ENCODE results near the gene JAG2.

JAG2 gene

GRCh38 chr14:105180592-105181548, 12.3 kb upstream of the JAG2 start, which contains the start of gene NUDT14:
Gene NUDT14 (minus strand): TSS chr14:105181312. CDS start chr14:105181209, 103 bp downstream.
- H3K9me3 ChIP-seq (ENCODE audit: control insufficient read depth in 1 of 2, low read length in 2 of 2): no peaks in the 10 kb centered on the region
- H3K27me3 ChIP-seq (ENCODE audit: low read depth, low read length): no peaks in the 10 kb centered on the region
- H3K4me3 ChIP-seq (ENCODE audit: low read depth in 1 of 2, low read length in 2 of 2): peak within 1 kb of the TSS; percentile 44 to 51
- H3K36me3 ChIP-seq (ENCODE audit: control insufficient read depth in 1 of 2, insufficient read depth in 2 of 2, low read length in 2 of 2): no peaks in the 10 kb centered on the region
- H3K27ac ChIP-seq (ENCODE audit: low read length): no peak within 1 kb of the TSS
- peaks cover 0 to 13% of the 10 kb centered on the region in 2 donors for H3K4me1 ChIP-seq (ENCODE audit: control insufficient read depth in 1 of 2, insufficient read depth in 2 of 2, low read length in 2 of 2)

GRCh38 chr14:105179191-105179590, 10.6 kb upstream of the JAG2 start:
- H3K27me3 ChIP-seq (ENCODE audit: low read depth, low read length): no peaks in the 10 kb centered on the region
- no peak overlapping the region for H3K4me3 ChIP-seq (ENCODE audit: low read depth in 1 of 2, low read length in 2 of 2)
- peaks cover 0 to 13% of the 10 kb centered on the region in 2 donors for H3K4me1 ChIP-seq (ENCODE audit: control insufficient read depth in 1 of 2, insufficient read depth in 2 of 2, low read length in 2 of 2)
- H3K27ac ChIP-seq (ENCODE audit: low read length): no peak overlapping the region
- H3K9me3 ChIP-seq (ENCODE audit: control insufficient read depth in 1 of 2, low read length in 2 of 2): no peaks in the 10 kb centered on the region
- H3K36me3 ChIP-seq (ENCODE audit: control insufficient read depth in 1 of 2, insufficient read depth in 2 of 2, low read length in 2 of 2): no peaks in the 10 kb centered on the region

DNA sequence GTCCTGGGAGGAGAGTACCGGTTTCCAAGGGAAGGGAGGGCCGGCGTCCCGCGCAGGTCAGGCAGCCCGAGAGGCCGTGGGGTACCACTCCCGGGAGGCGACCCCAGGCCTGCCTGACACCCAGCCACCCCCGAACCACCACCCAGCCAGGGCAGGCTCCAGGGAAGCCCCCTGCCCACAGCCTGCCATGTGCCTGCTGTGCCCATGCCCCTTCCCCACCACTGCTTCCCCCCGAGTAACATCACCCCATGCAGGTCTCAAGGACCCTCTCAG, 10.2 kb upstream of the JAG2 start:
- Histone ChIP-seq H3K4me1 (ENCODE audit: control insufficient read depth in 1 of 2, insufficient read depth in 2 of 2, low read length in 2 of 2) (peaks cover 0 to 13% of the 10 kb centered on the region in 2 donors), H3K36me3 (ENCODE audit: control insufficient read depth in 1 of 2, insufficient read depth in 2 of 2, low read length in 2 of 2) (no peaks in the 10 kb centered on the region), H3K27me3 (ENCODE audit: low read depth, low read length) (no peaks in the 10 kb centered on the region), H3K9me3 (ENCODE audit: control insufficient read depth in 1 of 2, low read length in 2 of 2) (no peaks in the 10 kb centered on the region), H3K27ac (ENCODE audit: low read length) (no peak overlapping the region), H3K4me3 (ENCODE audit: low read depth in 1 of 2, low read length in 2 of 2) (no peak overlapping the region)

DNA sequence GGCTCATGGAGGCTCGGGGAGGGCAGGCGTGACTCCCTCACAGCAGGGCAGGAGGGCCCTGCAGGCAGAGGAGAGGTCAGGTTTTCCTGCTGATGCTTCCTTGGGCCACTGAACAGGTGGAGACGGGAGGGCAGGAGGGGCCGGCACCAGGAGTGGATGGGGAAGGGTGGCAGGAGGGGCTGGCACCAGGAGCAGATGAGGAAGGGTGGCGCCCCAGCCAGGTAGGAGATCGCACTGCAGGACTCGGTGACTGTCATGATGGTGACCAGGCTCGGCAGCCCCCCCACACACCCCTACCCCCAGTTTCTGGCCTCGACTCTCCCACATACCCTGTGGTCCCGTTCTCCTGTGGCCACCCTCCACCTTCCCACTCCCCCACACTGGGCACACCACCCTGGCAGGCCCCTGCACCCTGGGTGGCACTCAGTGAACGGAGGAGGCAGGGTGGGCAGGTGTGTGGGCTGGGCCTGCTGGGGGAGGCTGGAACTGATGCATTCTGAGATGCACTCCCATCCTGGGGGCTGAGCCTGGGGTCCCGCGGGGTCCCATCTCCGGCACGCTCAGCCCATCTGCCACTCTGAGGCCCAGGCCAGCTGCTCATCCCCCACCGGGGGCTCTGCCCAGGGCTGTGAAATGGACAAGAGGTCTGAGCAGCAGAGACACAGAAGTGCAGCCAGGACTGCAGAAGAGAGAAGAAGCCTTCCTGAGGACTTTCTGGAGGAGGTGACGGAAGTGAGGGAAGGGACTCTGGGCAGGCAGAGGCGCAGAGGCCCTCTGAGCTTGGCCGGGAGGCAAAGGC, 9.7 kb upstream of the JAG2 start:
- H3K36me3 ChIP-seq (ENCODE audit: control insufficient read depth in 1 of 2, insufficient read depth in 2 of 2, low read length in 2 of 2): no peaks in the 10 kb centered on the region
- peaks cover 0 to 13% of the 10 kb centered on the region in 2 donors for H3K4me1 ChIP-seq (ENCODE audit: control insufficient read depth in 1 of 2, insufficient read depth in 2 of 2, low read length in 2 of 2)
- no peak overlapping the region for H3K27ac ChIP-seq (ENCODE audit: low read length)
- H3K27me3 ChIP-seq (ENCODE audit: low read depth, low read length): no peaks in the 10 kb centered on the region
- H3K9me3 ChIP-seq (ENCODE audit: control insufficient read depth in 1 of 2, low read length in 2 of 2): no peaks in the 10 kb centered on the region
- no peak overlapping the region for H3K4me3 ChIP-seq (ENCODE audit: low read depth in 1 of 2, low read length in 2 of 2)

GRCh38 chr14:105177082-105177481, 8.5 kb upstream of the JAG2 start:
- no peaks in the 10 kb centered on the region for H3K27me3 ChIP-seq (ENCODE audit: low read depth, low read length)
- no peak overlapping the region for H3K27ac ChIP-seq (ENCODE audit: low read length)
- no peak overlapping the region for H3K4me3 ChIP-seq (ENCODE audit: low read depth in 1 of 2, low read length in 2 of 2)
- H3K36me3 ChIP-seq (ENCODE audit: control insufficient read depth in 1 of 2, insufficient read depth in 2 of 2, low read length in 2 of 2): no peaks in the 10 kb centered on the region
- no peaks in the 10 kb centered on the region for H3K9me3 ChIP-seq (ENCODE audit: control insufficient read depth in 1 of 2, low read length in 2 of 2)
- peaks cover 0 to 13% of the 10 kb centered on the region in 2 donors for H3K4me1 ChIP-seq (ENCODE audit: control insufficient read depth in 1 of 2, insufficient read depth in 2 of 2, low read length in 2 of 2)

DNA sequence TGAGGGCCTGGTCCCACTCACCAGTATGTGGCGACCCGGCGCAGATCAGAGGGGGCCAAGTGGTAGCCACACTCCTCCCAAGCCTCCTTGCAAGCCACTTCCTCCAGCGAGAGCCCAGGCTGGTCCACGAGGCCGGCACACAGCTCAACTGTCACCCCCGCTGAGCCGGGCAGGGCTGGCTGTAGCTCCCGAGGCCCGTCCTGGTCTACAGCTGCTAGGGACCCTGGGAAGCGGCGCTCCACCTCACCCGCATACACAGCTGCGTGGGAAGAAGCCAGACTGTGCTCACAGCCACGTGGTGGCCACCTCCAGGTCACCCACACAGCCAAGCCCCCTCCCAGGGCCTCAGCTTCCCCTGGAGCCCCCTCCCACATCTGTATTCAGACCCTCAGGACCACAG, 7.9 kb upstream of the JAG2 start:
- Histone ChIP-seq H3K36me3 (ENCODE audit: control insufficient read depth in 1 of 2, insufficient read depth in 2 of 2, low read length in 2 of 2) (no peaks in the 10 kb centered on the region), H3K9me3 (ENCODE audit: control insufficient read depth in 1 of 2, low read length in 2 of 2) (no peaks in the 10 kb centered on the region), H3K27me3 (ENCODE audit: low read depth, low read length) (no peaks in the 10 kb centered on the region), H3K4me1 (ENCODE audit: control insufficient read depth in 1 of 2, insufficient read depth in 2 of 2, low read length in 2 of 2) (peaks cover 0 to 8% of the 10 kb centered on the region in 2 donors), H3K4me3 (ENCODE audit: low read depth in 1 of 2, low read length in 2 of 2) (no peak overlapping the region), H3K27ac (ENCODE audit: low read length) (no peak overlapping the region)

GRCh38 chr14:105173901-105174894, 5.6 kb upstream of the JAG2 start:
- no peak overlapping the region for H3K4me3 ChIP-seq (ENCODE audit: low read depth in 1 of 2, low read length in 2 of 2)
- H3K27me3 ChIP-seq (ENCODE audit: low read depth, low read length): peaks cover 17% of the 10 kb centered on the region
- H3K4me1 ChIP-seq (ENCODE audit: control insufficient read depth in 1 of 2, insufficient read depth in 2 of 2, low read length in 2 of 2): peaks cover 0 to 11% of the 10 kb centered on the region in 2 donors
- no peaks in the 10 kb centered on the region for H3K9me3 ChIP-seq (ENCODE audit: control insufficient read depth in 1 of 2, low read length in 2 of 2)
- no peak overlapping the region for H3K27ac ChIP-seq (ENCODE audit: low read length)
- H3K36me3 ChIP-seq (ENCODE audit: control insufficient read depth in 1 of 2, insufficient read depth in 2 of 2, low read length in 2 of 2): no peaks in the 10 kb centered on the region

DNA sequence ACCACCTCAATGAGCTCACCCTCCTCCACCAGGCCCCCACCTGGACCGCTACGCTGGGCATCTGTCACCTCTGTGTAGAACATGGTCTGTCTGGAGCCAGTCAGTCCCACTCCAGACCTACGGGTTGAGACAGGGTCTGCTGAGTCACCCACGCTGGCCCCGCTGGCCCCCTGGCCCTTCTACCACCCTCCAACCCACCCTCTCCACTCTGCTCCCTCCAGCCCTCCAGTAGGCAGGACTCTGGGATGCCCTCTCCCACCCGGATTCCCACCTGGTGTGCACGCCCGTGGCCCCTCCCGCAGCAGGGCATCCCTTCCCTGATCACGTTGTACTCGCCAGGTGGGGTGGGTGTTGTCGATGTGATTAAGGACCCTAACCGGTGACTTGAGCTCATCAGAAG, 4.6 kb upstream of the JAG2 start:
- Histone ChIP-seq H3K27ac (ENCODE audit: low read length) (no peak overlapping the region), H3K4me1 (ENCODE audit: control insufficient read depth in 1 of 2, insufficient read depth in 2 of 2, low read length in 2 of 2) (peaks cover 0 to 15% of the 10 kb centered on the region in 2 donors), H3K9me3 (ENCODE audit: control insufficient read depth in 1 of 2, low read length in 2 of 2) (no peaks in the 10 kb centered on the region), H3K4me3 (ENCODE audit: low read depth in 1 of 2, low read length in 2 of 2) (no peak overlapping the region), H3K36me3 (ENCODE audit: control insufficient read depth in 1 of 2, insufficient read depth in 2 of 2, low read length in 2 of 2) (no peaks in the 10 kb centered on the region), H3K27me3 (ENCODE audit: low read depth, low read length) (peaks cover 17% of the 10 kb centered on the region)

GRCh38 chr14:105172476-105172875, 3.9 kb upstream of the JAG2 start:
- H3K4me3 ChIP-seq (ENCODE audit: low read depth in 1 of 2, low read length in 2 of 2): no peak overlapping the region
- peaks cover 17% of the 10 kb centered on the region for H3K27me3 ChIP-seq (ENCODE audit: low read depth, low read length)
- no peaks in the 10 kb centered on the region for H3K9me3 ChIP-seq (ENCODE audit: control insufficient read depth in 1 of 2, low read length in 2 of 2)
- H3K27ac ChIP-seq (ENCODE audit: low read length): no peak overlapping the region
- no peaks in the 10 kb centered on the region for H3K36me3 ChIP-seq (ENCODE audit: control insufficient read depth in 1 of 2, insufficient read depth in 2 of 2, low read length in 2 of 2)
- peaks cover 0 to 19% of the 10 kb centered on the region in 2 donors for H3K4me1 ChIP-seq (ENCODE audit: control insufficient read depth in 1 of 2, insufficient read depth in 2 of 2, low read length in 2 of 2)

GRCh38 chr14:105171004-105171673, 2.6 kb upstream of the JAG2 start:
- Histone ChIP-seq H3K9me3 (ENCODE audit: control insufficient read depth in 1 of 2, low read length in 2 of 2) (no peaks in the 10 kb centered on the region), H3K27ac (ENCODE audit: low read length) (no peak overlapping the region), H3K4me1 (ENCODE audit: control insufficient read depth in 1 of 2, insufficient read depth in 2 of 2, low read length in 2 of 2) (peaks cover 0 to 24% of the 10 kb centered on the region in 2 donors), H3K4me3 (ENCODE audit: low read depth in 1 of 2, low read length in 2 of 2) (no peak overlapping the region), H3K36me3 (ENCODE audit: control insufficient read depth in 1 of 2, insufficient read depth in 2 of 2, low read length in 2 of 2) (no peaks in the 10 kb centered on the region), H3K27me3 (ENCODE audit: low read depth, low read length) (peaks cover 21% of the 10 kb centered on the region)

Measured in muscle layer of duodenum (tissue), 2 donors.